ENCODE data around the gene TRIM17.
"Not testable (repeated sequence)": the region's sequence is repeated elsewhere in the genome, so short reads cannot be mapped to it uniquely, and the experiment has no call there.

Gene TRIM17

DNA sequence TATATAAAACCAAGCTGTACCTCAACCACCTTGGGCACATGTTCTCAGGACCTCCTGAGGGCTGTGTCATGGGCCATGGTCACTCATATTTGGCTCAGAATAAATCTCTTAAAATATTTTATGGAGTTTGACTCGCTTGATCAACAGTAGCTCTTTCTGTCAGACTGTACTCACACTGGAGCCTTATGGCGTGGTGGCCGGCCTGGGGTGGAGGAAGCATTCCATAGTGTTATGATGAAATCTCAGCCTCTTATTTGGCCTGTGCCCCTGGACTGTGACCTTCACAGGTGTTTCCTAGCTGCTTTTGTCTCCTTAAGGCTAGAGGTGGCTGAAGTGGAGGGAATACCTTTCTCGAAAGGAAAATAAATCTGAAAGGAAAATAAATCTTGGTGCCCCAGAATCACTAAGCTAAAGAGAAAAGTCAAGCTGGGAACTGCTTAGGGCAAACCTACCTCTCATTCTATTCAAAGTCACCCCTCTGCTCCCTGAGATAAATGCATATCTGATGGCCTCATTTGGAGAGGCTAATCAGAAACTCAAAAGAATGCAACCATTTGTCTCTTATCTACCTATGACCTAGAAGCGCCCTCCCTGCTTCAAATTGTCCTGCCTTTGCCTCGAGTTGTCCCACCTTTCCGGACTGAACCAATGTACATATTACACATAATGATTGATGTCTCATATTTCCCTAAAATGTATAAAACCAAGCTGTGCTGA lies 16.8 kb upstream of the TRIM17 start:
- H2BK15ac ChIP-seq (replicated peaks; ENCODE audit: low read depth); H3K9ac ChIP-seq (ENCODE audit: low read length); H3K79me2 ChIP-seq (ENCODE audit: control insufficient read depth, insufficient read depth, low read length); H2BK120ac ChIP-seq (ENCODE audit: low read depth, low read length); H4K5ac ChIP-seq (ENCODE audit: low read length); H3K23ac ChIP-seq (ENCODE audit: low read length); H4K8ac ChIP-seq (ENCODE audit: low read depth, low read length); H3K4me2 ChIP-seq (ENCODE audit: low read length); H3K36me3 ChIP-seq (ENCODE audit: control insufficient read depth, insufficient read depth, low read length); H2AK5ac ChIP-seq (ENCODE audit: low read length); H3K4ac ChIP-seq (ENCODE audit: low read depth, low read length); H3K79me1 ChIP-seq (ENCODE audit: low read length); H3K27me3 ChIP-seq (ENCODE audit: insufficient read depth, low read length, poor library complexity); H3K4me1 ChIP-seq (ENCODE audit: control insufficient read depth, low read depth, low read length); H3K4me3 ChIP-seq (ENCODE audit: low read length); H3K18ac ChIP-seq (ENCODE audit: low read length): not testable (repeated sequence)
- Histone ChIP-seq H3K56ac (ENCODE audit: low read length) (peak overlapping the region; percentile 50), H2BK5ac (ENCODE audit: low read length) (peak overlapping the region; percentile 16), H3K27ac (ENCODE audit: low read depth, low read length) (peak overlapping the region; percentile 85)
- DNase-seq: peak; percentile 51
- no CpG with 5 or more reads among the region's 7 CpGs for WGBS (ENCODE audit: extremely low coverage, insufficient coverage, low lambda C conversion rate)

DNA sequence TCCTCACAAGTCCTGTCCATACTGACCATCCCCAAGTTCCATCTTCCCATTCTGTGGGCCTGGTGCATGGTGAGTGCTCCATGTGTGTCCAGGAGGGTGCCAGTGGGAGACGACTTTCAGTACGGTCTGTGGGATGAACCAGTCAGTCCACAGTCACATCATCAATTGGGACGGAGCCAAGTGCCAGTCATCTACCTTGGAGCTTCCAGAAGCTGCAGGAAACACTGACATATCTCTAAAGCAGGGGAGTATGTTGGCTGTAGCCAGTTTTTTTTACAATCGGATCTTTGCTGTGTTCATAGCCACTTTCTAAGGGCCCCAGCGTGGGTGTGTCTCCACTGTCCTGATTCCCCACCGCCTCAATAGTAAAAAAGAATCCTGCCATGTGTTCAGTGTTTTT lies 13.6 kb upstream of the TRIM17 start:
- H3K9ac ChIP-seq (ENCODE audit: low read length): no peak overlapping the region
- H4K8ac ChIP-seq (ENCODE audit: low read depth, low read length): no peak overlapping the region
- no peak for DNase-seq
- H3K79me2 ChIP-seq (ENCODE audit: control insufficient read depth, insufficient read depth, low read length): no peaks in the 10 kb centered on the region
- H3K27ac ChIP-seq (ENCODE audit: low read depth, low read length): no peak overlapping the region
- no peaks in the 10 kb centered on the region for H3K36me3 ChIP-seq (ENCODE audit: control insufficient read depth, insufficient read depth, low read length)
- H3K4me3 ChIP-seq (ENCODE audit: low read length): no peak overlapping the region
- WGBS (ENCODE audit: extremely low coverage, insufficient coverage, low lambda C conversion rate): no CpG with 5 or more reads among the region's 6 CpGs
- H3K4me2 ChIP-seq (ENCODE audit: low read length): no peak overlapping the region
- no peak overlapping the region for H2BK120ac ChIP-seq (ENCODE audit: low read depth, low read length)
- H3K27me3 ChIP-seq (ENCODE audit: insufficient read depth, low read length, poor library complexity): no peaks in the 10 kb centered on the region
- H3K56ac ChIP-seq (ENCODE audit: low read length): peak overlapping the region; percentile 56
- no peak overlapping the region for H3K23ac ChIP-seq (ENCODE audit: low read length)
- H2BK5ac ChIP-seq (ENCODE audit: low read length): no peak overlapping the region
- H4K5ac ChIP-seq (ENCODE audit: low read length): no peak overlapping the region
- no peak overlapping the region for H3K4ac ChIP-seq (ENCODE audit: low read depth, low read length)
- peaks cover 5% of the 10 kb centered on the region for H3K4me1 ChIP-seq (ENCODE audit: control insufficient read depth, low read depth, low read length)
- H2BK15ac ChIP-seq (replicated peaks; ENCODE audit: low read depth): no peak overlapping the region
- H3K79me1 ChIP-seq (ENCODE audit: low read length): no peaks in the 10 kb centered on the region
- H2AK5ac ChIP-seq (ENCODE audit: low read length): peak overlapping the region; percentile 92
- no peak overlapping the region for H3K18ac ChIP-seq (ENCODE audit: low read length)

DNA sequence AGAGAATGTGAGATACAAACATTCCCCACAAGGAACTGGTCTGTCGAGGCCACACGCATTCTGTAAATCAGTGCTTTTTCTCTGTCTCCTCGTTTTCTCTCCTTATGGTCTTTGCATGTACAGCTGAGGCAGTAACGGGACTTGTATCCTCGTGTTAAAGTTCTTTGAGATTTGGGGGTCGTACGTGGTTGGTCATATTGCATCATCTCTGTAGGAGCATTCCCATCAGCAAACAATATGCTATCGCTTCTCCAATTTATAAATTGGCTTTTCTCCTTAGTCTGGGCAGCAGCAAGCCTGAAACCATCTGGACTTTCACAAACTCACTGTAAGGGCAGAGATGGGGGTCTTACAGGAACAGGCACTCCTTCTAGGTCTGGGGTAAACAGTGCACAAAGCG lies 13.0 kb upstream of the TRIM17 start:
- no peaks in the 10 kb centered on the region for H3K36me3 ChIP-seq (ENCODE audit: control insufficient read depth, insufficient read depth, low read length)
- no peak overlapping the region for H2BK15ac ChIP-seq (replicated peaks; ENCODE audit: low read depth)
- no peak overlapping the region for H3K9ac ChIP-seq (ENCODE audit: low read length)

DNA sequence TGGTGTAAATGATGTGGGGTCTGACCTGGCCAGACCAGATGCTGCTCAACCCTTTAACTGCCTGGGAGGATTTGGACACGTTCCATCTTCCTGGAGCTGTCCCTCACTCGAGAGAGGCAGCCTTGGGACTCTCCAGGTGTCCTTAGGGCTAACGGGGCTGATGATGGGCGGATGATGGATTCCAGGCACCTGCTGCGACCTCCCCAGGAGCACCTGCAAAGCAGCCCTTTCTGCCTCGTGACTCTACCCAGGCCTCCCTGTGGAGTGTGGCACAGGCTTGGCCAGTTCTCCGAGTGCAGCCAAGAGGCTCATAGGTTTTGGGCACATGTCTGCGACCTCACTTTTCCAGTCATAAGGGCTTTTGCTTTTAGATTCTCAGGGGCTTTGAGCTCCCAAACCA lies 12.3 kb upstream of the TRIM17 start:
- Histone ChIP-seq H3K79me2 (ENCODE audit: control insufficient read depth, insufficient read depth, low read length) (no peaks in the 10 kb centered on the region), H3K4me2 (ENCODE audit: low read length) (no peak overlapping the region), H3K79me1 (ENCODE audit: low read length) (no peaks in the 10 kb centered on the region), H3K56ac (ENCODE audit: low read length) (no peak overlapping the region), H2BK120ac (ENCODE audit: low read depth, low read length) (no peak overlapping the region), H2AK5ac (ENCODE audit: low read length) (no peak overlapping the region), H3K27ac (ENCODE audit: low read depth, low read length) (no peak overlapping the region), H4K5ac (ENCODE audit: low read length) (no peak overlapping the region), H3K36me3 (ENCODE audit: control insufficient read depth, insufficient read depth, low read length) (no peaks in the 10 kb centered on the region), H3K27me3 (ENCODE audit: insufficient read depth, low read length, poor library complexity) (no peaks in the 10 kb centered on the region), H3K4me1 (ENCODE audit: control insufficient read depth, low read depth, low read length) (peaks cover 1% of the 10 kb centered on the region), H4K8ac (ENCODE audit: low read depth, low read length) (no peak overlapping the region), H3K4ac (ENCODE audit: low read depth, low read length) (no peak overlapping the region), H3K23ac (ENCODE audit: low read length) (no peak overlapping the region), H3K9ac (ENCODE audit: low read length) (no peak overlapping the region), H2BK5ac (ENCODE audit: low read length) (no peak overlapping the region), H3K4me3 (ENCODE audit: low read length) (no peak overlapping the region), H3K18ac (ENCODE audit: low read length) (no peak overlapping the region), H2BK15ac (replicated peaks; ENCODE audit: low read depth) (no peak overlapping the region)
- no CpG with 5 or more reads among the region's 8 CpGs for WGBS (ENCODE audit: extremely low coverage, insufficient coverage, low lambda C conversion rate)
- no peak for DNase-seq

More for the DNA sequence above, 13.0 kb upstream of the TRIM17 start:
- no peak overlapping the region for H3K4me3 ChIP-seq (ENCODE audit: low read length)
- H3K79me1 ChIP-seq (ENCODE audit: low read length): no peaks in the 10 kb centered on the region
- H2BK120ac ChIP-seq (ENCODE audit: low read depth, low read length): no peak overlapping the region
- WGBS (ENCODE audit: extremely low coverage, insufficient coverage, low lambda C conversion rate): no CpG with 5 or more reads among the region's 9 CpGs
- H4K5ac ChIP-seq (ENCODE audit: low read length): no peak overlapping the region
- peak overlapping the region; percentile 92 for H2AK5ac ChIP-seq (ENCODE audit: low read length)
- H3K4me1 ChIP-seq (ENCODE audit: control insufficient read depth, low read depth, low read length): peaks cover 5% of the 10 kb centered on the region
- H3K4me2 ChIP-seq (ENCODE audit: low read length): no peak overlapping the region
- no peak overlapping the region for H3K23ac ChIP-seq (ENCODE audit: low read length)
- no peak overlapping the region for H3K18ac ChIP-seq (ENCODE audit: low read length)
- H4K8ac ChIP-seq (ENCODE audit: low read depth, low read length): no peak overlapping the region
- H2BK5ac ChIP-seq (ENCODE audit: low read length): no peak overlapping the region
- no peak for DNase-seq
- no peaks in the 10 kb centered on the region for H3K27me3 ChIP-seq (ENCODE audit: insufficient read depth, low read length, poor library complexity)
- no peak overlapping the region for H3K27ac ChIP-seq (ENCODE audit: low read depth, low read length)
- no peak overlapping the region for H3K4ac ChIP-seq (ENCODE audit: low read depth, low read length)
- H3K79me2 ChIP-seq (ENCODE audit: control insufficient read depth, insufficient read depth, low read length): no peaks in the 10 kb centered on the region
- H3K56ac ChIP-seq (ENCODE audit: low read length): peak overlapping the region; percentile 56

DNA sequence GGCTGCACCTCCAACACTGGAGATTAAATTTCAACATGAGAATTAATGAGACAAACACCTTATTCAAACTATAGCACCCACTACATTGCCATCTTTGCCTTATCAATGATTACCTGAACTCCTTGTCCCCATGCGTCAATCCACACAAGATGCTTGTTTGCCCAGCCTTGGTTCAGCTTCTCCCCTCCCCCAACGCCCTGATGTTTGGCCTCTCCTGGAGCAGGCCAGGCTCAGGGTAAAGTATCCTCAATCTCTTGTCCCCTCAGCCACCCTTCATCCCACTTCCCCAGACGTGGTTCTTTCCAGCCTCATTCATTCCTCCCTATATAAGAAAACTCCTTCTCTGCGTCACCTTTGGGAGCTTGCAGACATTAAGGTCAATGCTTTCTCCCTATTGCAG lies 11.8 kb upstream of the TRIM17 start:
- Histone ChIP-seq H3K27ac (ENCODE audit: low read depth, low read length) (no peak overlapping the region), H3K4me3 (ENCODE audit: low read length) (no peak overlapping the region), H3K56ac (ENCODE audit: low read length) (no peak overlapping the region), H3K9ac (ENCODE audit: low read length) (no peak overlapping the region), H3K18ac (ENCODE audit: low read length) (no peak overlapping the region), H3K4ac (ENCODE audit: low read depth, low read length) (no peak overlapping the region), H2BK15ac (replicated peaks; ENCODE audit: low read depth) (no peak overlapping the region), H4K5ac (ENCODE audit: low read length) (no peak overlapping the region), H2AK5ac (ENCODE audit: low read length) (no peak overlapping the region), H3K36me3 (ENCODE audit: control insufficient read depth, insufficient read depth, low read length) (no peaks in the 10 kb centered on the region), H3K79me1 (ENCODE audit: low read length) (no peaks in the 10 kb centered on the region), H3K79me2 (ENCODE audit: control insufficient read depth, insufficient read depth, low read length) (no peaks in the 10 kb centered on the region), H3K27me3 (ENCODE audit: insufficient read depth, low read length, poor library complexity) (no peaks in the 10 kb centered on the region), H3K4me2 (ENCODE audit: low read length) (no peak overlapping the region), H4K8ac (ENCODE audit: low read depth, low read length) (no peak overlapping the region), H3K4me1 (ENCODE audit: control insufficient read depth, low read depth, low read length) (no peaks in the 10 kb centered on the region), H2BK5ac (ENCODE audit: low read length) (no peak overlapping the region), H2BK120ac (ENCODE audit: low read depth, low read length) (no peak overlapping the region), H3K23ac (ENCODE audit: low read length) (no peak overlapping the region)
- no CpG with 5 or more reads among the region's 4 CpGs for WGBS (ENCODE audit: extremely low coverage, insufficient coverage, low lambda C conversion rate)
- DNase-seq: no peak

Measured in mesendoderm (in vitro differentiated cells).